K562 (cell line): Measurements from ENCODE around the gene RGS19. TPM values are rescaled to one million over a fixed set of nuclear protein-coding genes. Genes with fewer than 3 reads are reported as not detected.

Source experiments
- CBX2 ChIP-seq: fragments of 200-600 bp; sonication (generic); IDR thresholded peaks from one replicate; pipeline ENCODE4 v1.6.1; 2012; ENCODE audit warnings: mild to moderate bottlenecking, low read length, inconsistent platforms; ENCODE audit not compliant: insufficient read depth, poor library complexity, severe bottlenecking
- CBX5 ChIP-seq: IDR thresholded peaks from 2 replicates; pipeline ENCODE4 v1.6.1; 2014; ENCODE audit warnings: low read depth, borderline replicate concordance
- HEY1 ChIP-seq: fragments of 250-450 bp; sonication (Bioruptor Pico); IDR thresholded peaks from 2 replicates; pipeline ENCODE4 v1.5.0; 2020; ENCODE audit warnings: mild to moderate bottlenecking, moderate library complexity, borderline replicate concordance
- L3MBTL2 ChIP-seq: fragments of 450-650 bp; IDR thresholded peaks from 2 replicates; pipeline ENCODE4 v1.6.1; 2016; ENCODE audit warnings: mild to moderate bottlenecking, moderate library complexity
- MEF2D ChIP-seq: conservative IDR thresholded peaks from 2 replicates; pipeline ENCODE4 v1.6.1; 2016; ENCODE audit warnings: low read depth, missing genetic modification characterization, missing compliant biosample characterization
- TARDBP ChIP-seq: fragments of 450-650 bp; IDR thresholded peaks from 2 replicates; pipeline ENCODE4 v1.6.1; 2016
- ZNF212 ChIP-seq: fragments of 450-650 bp; formaldehyde crosslinking; IDR thresholded peaks from 2 replicates; pipeline ENCODE4 v1.4.0; 2020; ENCODE audit warnings: mild to moderate bottlenecking
- ZNF274 ChIP-seq: IDR thresholded peaks from 2 replicates; pipeline ENCODE4 v1.6.1; 2011; ENCODE audit warnings: low read depth, mild to moderate bottlenecking, low read length, moderate library complexity, borderline replicate concordance
- ZNF431 ChIP-seq: sonication (generic); formaldehyde crosslinking; IDR thresholded peaks from 2 replicates; pipeline ENCODE4 v1.8.0; 2022; ENCODE audit warnings: mild to moderate bottlenecking, missing genetic modification reagents
- ZNF551 ChIP-seq: fragments of 250-450 bp; sonication (Bioruptor Pico); IDR thresholded peaks from 2 replicates; pipeline ENCODE4 v1.5.0; 2021; ENCODE audit warnings: mild to moderate bottlenecking, moderate library complexity
- polyA plus RNA-seq, 8 experiments: library from polyadenylated mRNA; depleted of rRNA in 4 of 8; stranded (reverse) in 5 of 8; unstranded in 3 of 8; fragments of >200 nt; fragmentation: Nextera tagmentation in 2 of 8; fragmentation: Illumina TruSeq in 1 of 8; extraction: Ambion mirVana in 2 of 8; extraction: Trizol in 1 of 8; gene quantifications; 2 replicates each; pipeline versions ENCODE4 v1.2.1 to v1.2.3, GENCODE V29; 2011 to 2014; ENCODE audit warnings: inconsistent platforms in 1 of 8, missing spikeins in 1 of 8
- total RNA-seq, 7 experiments: library from RNA; depleted of rRNA in 6 of 7; stranded (reverse); fragments of >200 nt in 6 of 7; fragmentation: Illumina TruSeq in 2 of 7; extraction: Trizol in 2 of 7; gene quantifications; 2 replicates each; pipeline versions ENCODE4 v1.2.1 to v1.2.3, GENCODE V29; 2011 to 2021; ENCODE audit warnings: low replicate concordance in 1 of 7
- TF ChIP-seq, protein P1 (sequence below), 3 experiments: fragments of 200-800 bp in 1 of 3; fragments of 250-450 bp in 1 of 3; fragments of 450-650 bp in 1 of 3; sonication (Bioruptor Pico) in 1 of 3; sonication (Bioruptor generic) in 1 of 3; formaldehyde crosslinking in 1 of 3; IDR thresholded peaks; 2 replicates each; pipeline versions ENCODE4 v1.6.1 to v1.8.0; 2016 to 2022; ENCODE audit warnings: mild to moderate bottlenecking in 2 of 3, missing genetic modification characterization in 2 of 3, missing compliant biosample characterization in 1 of 3, moderate library complexity in 1 of 3
- TF ChIP-seq, protein P2 (sequence below): IDR thresholded peaks from 2 replicates; pipeline ENCODE4 v1.6.1; 2011; ENCODE audit not compliant: insufficient read length; ENCODE audit errors: extremely low read depth
- TF ChIP-seq, protein P3 (sequence below): fragments of 450-650 bp; formaldehyde crosslinking; IDR thresholded peaks from 2 replicates; pipeline ENCODE4 v1.4.0; 2022; ENCODE audit warnings: missing genetic modification characterization
- TF ChIP-seq, protein P4 (sequence below): sonication (generic); formaldehyde crosslinking; IDR thresholded peaks from 2 replicates; pipeline ENCODE4 v1.8.1; 2023; ENCODE audit warnings: mild to moderate bottlenecking, missing genetic modification reagents
- TF ChIP-seq, protein P5 (sequence below): sonication (generic); formaldehyde crosslinking; IDR thresholded peaks from 2 replicates; pipeline ENCODE4 v1.8.1; 2023; ENCODE audit warnings: mild to moderate bottlenecking, missing genetic modification reagents
- TF ChIP-seq, protein P6 (sequence below): fragments of 450-650 bp; formaldehyde crosslinking; IDR thresholded peaks from 2 replicates; pipeline ENCODE4 v1.4.0; 2020; ENCODE audit warnings: mild to moderate bottlenecking, moderate library complexity

The RGS19 gene
- total and polyA plus RNA-seq, 9 of the 15 experiments (the other 6 are each of a cell fraction or from before 2014, with no cell fraction given): 0.41 to 23.7 (median 14.6) TPM

DNA sequence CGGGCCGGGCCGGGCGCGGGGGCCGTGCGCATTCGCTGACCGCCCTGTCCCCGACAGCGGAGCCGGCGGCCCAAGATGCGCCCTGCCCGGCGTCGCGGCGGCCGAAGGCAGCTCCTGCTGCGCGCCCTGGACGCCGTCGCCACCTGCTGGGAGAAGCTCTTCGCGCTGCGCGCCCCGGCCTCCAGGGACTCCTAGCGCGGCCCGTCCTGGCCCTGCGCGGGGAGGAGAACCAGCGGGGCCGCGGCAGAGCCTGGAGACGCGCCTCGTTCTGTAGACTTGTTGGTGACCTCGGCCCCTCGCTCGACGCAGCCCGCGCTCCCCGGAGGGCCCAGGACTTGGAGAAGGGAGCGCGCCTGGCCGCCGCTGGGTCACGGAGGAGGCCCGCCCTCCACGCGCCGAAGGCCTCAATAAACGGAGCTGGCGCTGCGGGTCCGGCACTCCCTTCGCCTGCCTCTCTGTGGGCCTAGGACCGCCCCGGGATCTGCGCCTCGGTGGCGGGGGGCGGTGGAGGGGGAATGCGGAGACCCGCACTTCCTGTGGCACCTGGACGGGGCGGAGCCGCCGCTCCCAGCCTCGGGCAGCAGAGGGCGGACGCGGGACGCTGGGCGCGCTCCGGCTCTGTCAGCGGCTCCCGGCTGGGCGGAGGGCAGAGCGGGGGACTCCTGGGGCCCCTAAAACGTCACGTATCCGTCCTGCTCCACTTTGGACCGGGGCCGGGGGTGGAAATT is 40.6 kb downstream of the RGS19 start (continued):
- no peak for TF ChIP-seq ZNF274
- no peak for TF ChIP-seq ZNF212 (CRISPR knock-in tag)
- TF ChIP-seq, protein P1, sequence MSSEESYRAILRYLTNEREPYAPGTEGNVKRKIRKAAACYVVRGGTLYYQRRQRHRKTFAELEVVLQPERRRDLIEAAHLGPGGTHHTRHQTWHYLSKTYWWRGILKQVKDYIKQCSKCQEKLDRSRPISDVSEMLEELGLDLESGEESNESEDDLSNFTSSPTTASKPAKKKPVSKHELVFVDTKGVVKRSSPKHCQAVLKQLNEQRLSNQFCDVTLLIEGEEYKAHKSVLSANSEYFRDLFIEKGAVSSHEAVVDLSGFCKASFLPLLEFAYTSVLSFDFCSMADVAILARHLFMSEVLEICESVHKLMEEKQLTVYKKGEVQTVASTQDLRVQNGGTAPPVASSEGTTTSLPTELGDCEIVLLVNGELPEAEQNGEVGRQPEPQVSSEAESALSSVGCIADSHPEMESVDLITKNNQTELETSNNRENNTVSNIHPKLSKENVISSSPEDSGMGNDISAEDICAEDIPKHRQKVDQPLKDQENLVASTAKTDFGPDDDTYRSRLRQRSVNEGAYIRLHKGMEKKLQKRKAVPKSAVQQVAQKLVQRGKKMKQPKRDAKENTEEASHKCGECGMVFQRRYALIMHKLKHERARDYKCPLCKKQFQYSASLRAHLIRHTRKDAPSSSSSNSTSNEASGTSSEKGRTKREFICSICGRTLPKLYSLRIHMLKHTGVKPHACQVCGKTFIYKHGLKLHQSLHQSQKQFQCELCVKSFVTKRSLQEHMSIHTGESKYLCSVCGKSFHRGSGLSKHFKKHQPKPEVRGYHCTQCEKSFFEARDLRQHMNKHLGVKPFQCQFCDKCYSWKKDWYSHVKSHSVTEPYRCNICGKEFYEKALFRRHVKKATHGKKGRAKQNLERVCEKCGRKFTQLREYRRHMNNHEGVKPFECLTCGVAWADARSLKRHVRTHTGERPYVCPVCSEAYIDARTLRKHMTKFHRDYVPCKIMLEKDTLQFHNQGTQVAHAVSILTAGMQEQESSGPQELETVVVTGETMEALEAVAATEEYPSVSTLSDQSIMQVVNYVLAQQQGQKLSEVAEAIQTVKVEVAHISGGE (CRISPR knock-in tag; IDR thresholded peaks at IDR 0.05): peak in 1 of 3 experiments; percentile 25; a peak in 1 of 6 replicates
- no peak for TF ChIP-seq ZNF551 (CRISPR knock-in tag)
- no peak for TF ChIP-seq CBX2
- TF ChIP-seq, protein P2, sequence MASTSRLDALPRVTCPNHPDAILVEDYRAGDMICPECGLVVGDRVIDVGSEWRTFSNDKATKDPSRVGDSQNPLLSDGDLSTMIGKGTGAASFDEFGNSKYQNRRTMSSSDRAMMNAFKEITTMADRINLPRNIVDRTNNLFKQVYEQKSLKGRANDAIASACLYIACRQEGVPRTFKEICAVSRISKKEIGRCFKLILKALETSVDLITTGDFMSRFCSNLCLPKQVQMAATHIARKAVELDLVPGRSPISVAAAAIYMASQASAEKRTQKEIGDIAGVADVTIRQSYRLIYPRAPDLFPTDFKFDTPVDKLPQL: no peak
- TF ChIP-seq CBX5: no peak
- TF ChIP-seq, protein P3, sequence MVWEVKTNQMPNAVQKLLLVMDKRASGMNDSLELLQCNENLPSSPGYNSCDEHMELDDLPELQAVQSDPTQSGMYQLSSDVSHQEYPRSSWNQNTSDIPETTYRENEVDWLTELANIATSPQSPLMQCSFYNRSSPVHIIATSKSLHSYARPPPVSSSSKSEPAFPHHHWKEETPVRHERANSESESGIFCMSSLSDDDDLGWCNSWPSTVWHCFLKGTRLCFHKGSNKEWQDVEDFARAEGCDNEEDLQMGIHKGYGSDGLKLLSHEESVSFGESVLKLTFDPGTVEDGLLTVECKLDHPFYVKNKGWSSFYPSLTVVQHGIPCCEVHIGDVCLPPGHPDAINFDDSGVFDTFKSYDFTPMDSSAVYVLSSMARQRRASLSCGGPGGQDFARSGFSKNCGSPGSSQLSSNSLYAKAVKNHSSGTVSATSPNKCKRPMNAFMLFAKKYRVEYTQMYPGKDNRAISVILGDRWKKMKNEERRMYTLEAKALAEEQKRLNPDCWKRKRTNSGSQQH (CRISPR knock-in tag): no peak
- TF ChIP-seq, protein P4, sequence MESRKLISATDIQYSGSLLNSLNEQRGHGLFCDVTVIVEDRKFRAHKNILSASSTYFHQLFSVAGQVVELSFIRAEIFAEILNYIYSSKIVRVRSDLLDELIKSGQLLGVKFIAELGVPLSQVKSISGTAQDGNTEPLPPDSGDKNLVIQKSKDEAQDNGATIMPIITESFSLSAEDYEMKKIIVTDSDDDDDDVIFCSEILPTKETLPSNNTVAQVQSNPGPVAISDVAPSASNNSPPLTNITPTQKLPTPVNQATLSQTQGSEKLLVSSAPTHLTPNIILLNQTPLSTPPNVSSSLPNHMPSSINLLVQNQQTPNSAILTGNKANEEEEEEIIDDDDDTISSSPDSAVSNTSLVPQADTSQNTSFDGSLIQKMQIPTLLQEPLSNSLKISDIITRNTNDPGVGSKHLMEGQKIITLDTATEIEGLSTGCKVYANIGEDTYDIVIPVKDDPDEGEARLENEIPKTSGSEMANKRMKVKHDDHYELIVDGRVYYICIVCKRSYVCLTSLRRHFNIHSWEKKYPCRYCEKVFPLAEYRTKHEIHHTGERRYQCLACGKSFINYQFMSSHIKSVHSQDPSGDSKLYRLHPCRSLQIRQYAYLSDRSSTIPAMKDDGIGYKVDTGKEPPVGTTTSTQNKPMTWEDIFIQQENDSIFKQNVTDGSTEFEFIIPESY (CRISPR knock-in tag): peak; percentile 83
- no peak for TF ChIP-seq MEF2D (tag)
- TF ChIP-seq, protein P5, sequence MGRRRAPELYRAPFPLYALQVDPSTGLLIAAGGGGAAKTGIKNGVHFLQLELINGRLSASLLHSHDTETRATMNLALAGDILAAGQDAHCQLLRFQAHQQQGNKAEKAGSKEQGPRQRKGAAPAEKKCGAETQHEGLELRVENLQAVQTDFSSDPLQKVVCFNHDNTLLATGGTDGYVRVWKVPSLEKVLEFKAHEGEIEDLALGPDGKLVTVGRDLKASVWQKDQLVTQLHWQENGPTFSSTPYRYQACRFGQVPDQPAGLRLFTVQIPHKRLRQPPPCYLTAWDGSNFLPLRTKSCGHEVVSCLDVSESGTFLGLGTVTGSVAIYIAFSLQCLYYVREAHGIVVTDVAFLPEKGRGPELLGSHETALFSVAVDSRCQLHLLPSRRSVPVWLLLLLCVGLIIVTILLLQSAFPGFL (CRISPR knock-in tag): no peak
- peak; percentile 85; the same call in 1 of the 2 replicates for TF ChIP-seq ZNF431
- TF ChIP-seq TARDBP: no peak
- peak; percentile 93 for TF ChIP-seq L3MBTL2
- TF ChIP-seq HEY1 (CRISPR knock-in tag): no peak
- TF ChIP-seq, protein P6, sequence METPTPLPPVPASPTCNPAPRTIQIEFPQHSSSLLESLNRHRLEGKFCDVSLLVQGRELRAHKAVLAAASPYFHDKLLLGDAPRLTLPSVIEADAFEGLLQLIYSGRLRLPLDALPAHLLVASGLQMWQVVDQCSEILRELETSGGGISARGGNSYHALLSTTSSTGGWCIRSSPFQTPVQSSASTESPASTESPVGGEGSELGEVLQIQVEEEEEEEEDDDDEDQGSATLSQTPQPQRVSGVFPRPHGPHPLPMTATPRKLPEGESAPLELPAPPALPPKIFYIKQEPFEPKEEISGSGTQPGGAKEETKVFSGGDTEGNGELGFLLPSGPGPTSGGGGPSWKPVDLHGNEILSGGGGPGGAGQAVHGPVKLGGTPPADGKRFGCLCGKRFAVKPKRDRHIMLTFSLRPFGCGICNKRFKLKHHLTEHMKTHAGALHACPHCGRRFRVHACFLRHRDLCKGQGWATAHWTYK: peak; percentile 58; the same call in 1 of the 2 replicates
